ENCODE results near the gene CARS2.

Gene CARS2

DNA sequence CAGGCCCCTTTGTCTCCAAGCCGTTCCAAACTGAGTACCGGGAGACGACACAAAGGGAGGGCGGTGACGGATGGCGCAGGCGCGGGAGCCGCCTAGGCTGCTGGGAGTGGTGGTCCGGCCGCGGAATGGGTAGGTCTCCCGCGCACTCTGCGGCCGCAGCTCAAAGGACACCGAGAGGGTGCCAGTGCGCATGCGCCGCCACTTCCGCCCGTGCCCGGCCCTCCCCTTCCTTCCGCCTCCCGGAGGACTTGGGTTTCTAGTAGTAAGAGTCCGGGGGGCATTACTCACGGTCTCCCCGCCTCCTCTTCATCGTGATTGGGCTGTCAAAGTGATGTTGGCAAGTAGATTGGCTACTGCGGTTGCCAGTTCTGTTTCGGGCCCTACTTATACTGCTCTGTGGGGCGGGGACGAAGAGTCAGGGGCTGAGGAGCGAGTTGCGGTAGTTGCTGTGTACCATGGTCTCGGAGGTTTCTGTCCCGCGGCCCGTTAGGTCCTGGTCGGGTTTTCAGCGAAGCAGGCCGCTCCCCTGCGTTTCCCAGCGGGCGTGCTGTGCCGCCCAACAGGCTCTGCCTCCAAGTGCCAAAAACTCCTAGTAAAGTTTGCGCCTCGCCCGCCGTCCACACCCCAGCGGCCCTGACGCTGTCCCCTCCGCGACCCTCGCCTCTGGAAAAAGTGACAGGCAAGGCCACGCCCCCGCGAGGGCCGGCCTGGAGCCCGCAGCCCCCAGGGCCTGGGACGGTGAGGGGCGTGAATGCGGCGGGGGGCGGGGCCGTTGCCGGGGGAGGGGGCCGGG, 7.1 kb upstream of the CARS2 start (continued):
- TF ChIP-seq ZNF248 (tag by site-specific recombination; IDR thresholded peaks at IDR 0.05), result no peak
- TF ChIP-seq ZNF785 (tag by site-specific recombination; IDR thresholded peaks at IDR 0.05), result no peak
- TF ChIP-seq MYNN (tag by site-specific recombination; IDR thresholded peaks at IDR 0.05; ENCODE audit: borderline replicate concordance), result 0 out of 2 replicates have a peak, but pooled peaks have one; percentile 37
- no peak for TF ChIP-seq ZNF571 (tag by site-specific recombination; IDR thresholded peaks at IDR 0.05)
- 0 out of 2 replicates have a peak, but pooled peaks have one; percentile 41 for TF ChIP-seq TSHZ1 (tag by site-specific recombination; IDR thresholded peaks at IDR 0.05; ENCODE audit: borderline replicate concordance)
- peak; percentile 89 for TF ChIP-seq ZNF2 (tag by site-specific recombination; IDR thresholded peaks at IDR 0.05)
- TF ChIP-seq ZNF707 (tag by site-specific recombination; IDR thresholded peaks at IDR 0.05), result peak; percentile 37; the same call in 1 of the 2 replicates
- no peak for TF ChIP-seq ZNF354C (tag by site-specific recombination; IDR thresholded peaks at IDR 0.05; ENCODE audit: borderline replicate concordance, low read depth)
- TF ChIP-seq SCRT2 (tag by site-specific recombination; IDR thresholded peaks at IDR 0.05), result no peak
- no peak for TF ChIP-seq ZNF626 (tag by site-specific recombination; IDR thresholded peaks at IDR 0.05)
- TF ChIP-seq, protein P1, sequence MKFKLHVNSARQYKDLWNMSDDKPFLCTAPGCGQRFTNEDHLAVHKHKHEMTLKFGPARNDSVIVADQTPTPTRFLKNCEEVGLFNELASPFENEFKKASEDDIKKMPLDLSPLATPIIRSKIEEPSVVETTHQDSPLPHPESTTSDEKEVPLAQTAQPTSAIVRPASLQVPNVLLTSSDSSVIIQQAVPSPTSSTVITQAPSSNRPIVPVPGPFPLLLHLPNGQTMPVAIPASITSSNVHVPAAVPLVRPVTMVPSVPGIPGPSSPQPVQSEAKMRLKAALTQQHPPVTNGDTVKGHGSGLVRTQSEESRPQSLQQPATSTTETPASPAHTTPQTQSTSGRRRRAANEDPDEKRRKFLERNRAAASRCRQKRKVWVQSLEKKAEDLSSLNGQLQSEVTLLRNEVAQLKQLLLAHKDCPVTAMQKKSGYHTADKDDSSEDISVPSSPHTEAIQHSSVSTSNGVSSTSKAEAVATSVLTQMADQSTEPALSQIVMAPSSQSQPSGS (tag by site-specific recombination; IDR thresholded peaks at IDR 0.05; ENCODE audit: low read depth), result no peak
- no peak for TF ChIP-seq FEZF1 (tag by site-specific recombination; IDR thresholded peaks at IDR 0.05)
- TF ChIP-seq ZNF112 (tag by site-specific recombination; IDR thresholded peaks at IDR 0.05), result no peak
- 0 out of 2 replicates have a peak, but pooled peaks have one; percentile 24 for TF ChIP-seq GLI4 (tag by site-specific recombination; IDR thresholded peaks at IDR 0.05)
- TF ChIP-seq ZNF513 (tag by site-specific recombination; IDR thresholded peaks at IDR 0.05), result no peak
- no peak for TF ChIP-seq ZNF18 (tag by site-specific recombination; IDR thresholded peaks at IDR 0.05)
- TF ChIP-seq HOXD13 (CRISPR knock-in tag; IDR thresholded peaks at IDR 0.05; ENCODE audit: borderline replicate concordance), result no peak
- TF ChIP-seq ZIC2 (tag by site-specific recombination; IDR thresholded peaks at IDR 0.05), result peak; percentile 71; the same call in 1 of the 2 replicates
- TF ChIP-seq SALL2 (tag by site-specific recombination; IDR thresholded peaks at IDR 0.05; ENCODE audit: borderline replicate concordance), result no peak
- TF ChIP-seq ZNF140 (tag by site-specific recombination; IDR thresholded peaks at IDR 0.05), result no peak
- 0 out of 2 replicates have a peak, but pooled peaks have one; percentile 59 for TF ChIP-seq ZNF843 (tag by site-specific recombination; IDR thresholded peaks at IDR 0.05)
- peak; percentile 74 for TF ChIP-seq ZFP69B (tag by site-specific recombination; IDR thresholded peaks at IDR 0.05)
- no peak for TF ChIP-seq ZNF132 (tag by site-specific recombination; IDR thresholded peaks at IDR 0.05; ENCODE audit: borderline replicate concordance)
- no peak for TF ChIP-seq ZNF214 (tag by site-specific recombination; IDR thresholded peaks at IDR 0.05; ENCODE audit: borderline replicate concordance)
- no peak for TF ChIP-seq TRIM28 (IDR thresholded peaks at IDR 0.05; ENCODE audit: borderline replicate concordance, low read length)
- 0 out of 2 replicates have a peak, but pooled peaks have one; percentile 89 for TF ChIP-seq ZNF391 (tag by site-specific recombination; IDR thresholded peaks at IDR 0.05; ENCODE audit: borderline replicate concordance, low read depth)
- TF ChIP-seq ZNF670 (tag by site-specific recombination; IDR thresholded peaks at IDR 0.05; ENCODE audit: low read depth), result no peak
- TF ChIP-seq ZNF362 (tag by site-specific recombination; IDR thresholded peaks at IDR 0.05), result no peak; the same call in 1 of the 2 replicates
- peak; percentile 51 for TF ChIP-seq ZNF341 (tag by site-specific recombination; IDR thresholded peaks at IDR 0.05; ENCODE audit: low read depth)
- TF ChIP-seq ZFP41 (tag by site-specific recombination; IDR thresholded peaks at IDR 0.05; ENCODE audit: borderline replicate concordance), result no peak

All from HEK293 (cell line).